ENCODE results near the gene COQ2. TPM values are rescaled to one million over a fixed set of nuclear protein-coding genes. Genes with fewer than 3 reads are reported as not detected.

The COQ2 gene
- total and polyA plus RNA-seq, 12 donors = 10.5 to 32.8 (median 25.9) TPM

DNA sequence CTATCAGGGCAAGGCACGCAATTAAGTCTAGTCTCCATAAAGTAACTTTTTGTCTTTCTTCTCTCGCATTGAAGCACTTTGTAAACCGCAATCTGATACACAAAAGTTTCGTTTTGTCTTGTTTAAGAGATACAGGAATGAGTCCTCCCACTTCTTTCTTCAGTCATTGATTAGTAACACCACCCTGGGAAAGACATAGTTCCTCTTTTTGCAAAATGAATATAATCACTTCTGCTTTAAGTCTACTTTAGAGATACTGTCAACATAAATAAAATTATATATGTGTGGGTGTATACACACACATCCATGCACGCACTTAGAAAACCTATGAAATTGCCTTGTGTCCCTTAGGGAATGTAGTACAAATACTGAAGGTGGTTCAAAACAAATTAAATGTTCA is 11.7 kb downstream of the COQ2 start:
- Histone ChIP-seq H3K9me3 (no peaks in the 10 kb centered on the region), H3K4me1 (peaks cover 0 to 14% (median 0%) of the 10 kb centered on the region in 9 donors), H3K4me3 (no peak overlapping the region), H3K27ac (no peak overlapping the region), H3K36me3 (peaks cover 0 to 73% (median 9%) of the 10 kb centered on the region in 9 donors), H3K27me3 (no peaks in the 10 kb centered on the region)
- intact Hi-C loops (cut with DNase I) = no loop called here
- TF ChIP-seq, protein P1, sequence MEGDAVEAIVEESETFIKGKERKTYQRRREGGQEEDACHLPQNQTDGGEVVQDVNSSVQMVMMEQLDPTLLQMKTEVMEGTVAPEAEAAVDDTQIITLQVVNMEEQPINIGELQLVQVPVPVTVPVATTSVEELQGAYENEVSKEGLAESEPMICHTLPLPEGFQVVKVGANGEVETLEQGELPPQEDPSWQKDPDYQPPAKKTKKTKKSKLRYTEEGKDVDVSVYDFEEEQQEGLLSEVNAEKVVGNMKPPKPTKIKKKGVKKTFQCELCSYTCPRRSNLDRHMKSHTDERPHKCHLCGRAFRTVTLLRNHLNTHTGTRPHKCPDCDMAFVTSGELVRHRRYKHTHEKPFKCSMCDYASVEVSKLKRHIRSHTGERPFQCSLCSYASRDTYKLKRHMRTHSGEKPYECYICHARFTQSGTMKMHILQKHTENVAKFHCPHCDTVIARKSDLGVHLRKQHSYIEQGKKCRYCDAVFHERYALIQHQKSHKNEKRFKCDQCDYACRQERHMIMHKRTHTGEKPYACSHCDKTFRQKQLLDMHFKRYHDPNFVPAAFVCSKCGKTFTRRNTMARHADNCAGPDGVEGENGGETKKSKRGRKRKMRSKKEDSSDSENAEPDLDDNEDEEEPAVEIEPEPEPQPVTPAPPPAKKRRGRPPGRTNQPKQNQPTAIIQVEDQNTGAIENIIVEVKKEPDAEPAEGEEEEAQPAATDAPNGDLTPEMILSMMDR (IDR thresholded peaks at IDR 0.05) = no peak
- WGBS, 2 donors = 94 to 96% methylated on average over 5 of the region's 5 CpGs
- DNase-seq (no peak), ATAC-seq (no peak)

GRCh38 chr4:83269256-83269655 is 15.3 kb downstream of the COQ2 start:
- no peaks in the 10 kb centered on the region for H3K27me3 ChIP-seq
- ATAC-seq = no peak
- TF ChIP-seq, protein P1 (IDR thresholded peaks at IDR 0.05) = no peak
- WGBS, 2 donors = 91 to 93% methylated on average over 1 of the region's 1 CpG
- H3K27ac ChIP-seq = no peak overlapping the region
- H3K36me3 ChIP-seq = peaks cover 0 to 95% (median 9%) of the 10 kb centered on the region in 9 donors
- H3K4me3 ChIP-seq = no peak overlapping the region
- H3K9me3 ChIP-seq = no peaks in the 10 kb centered on the region
- intact Hi-C loops (cut with DNase I) = no loop called here
- H3K4me1 ChIP-seq = peaks cover 0 to 30% (median 0%) of the 10 kb centered on the region in 9 donors
- no peak for DNase-seq

GRCh38 chr4:83268491-83268890 is 16.1 kb downstream of the COQ2 start:
- Histone ChIP-seq H3K4me1 (peaks cover 0 to 30% (median 0%) of the 10 kb centered on the region in 9 donors), H3K9me3 (no peaks in the 10 kb centered on the region), H3K27me3 (no peaks in the 10 kb centered on the region), H3K4me3 (no peak overlapping the region), H3K27ac (no peak overlapping the region), H3K36me3 (peaks cover 0 to 96% (median 9%) of the 10 kb centered on the region in 9 donors)
- ATAC-seq (no peak), DNase-seq (no peak)
- intact Hi-C loops (cut with DNase I) = no loop called here
- TF ChIP-seq, protein P1 (IDR thresholded peaks at IDR 0.05) = no peak
- WGBS, 2 donors = 47 to 50% methylated on average over 2 of the region's 2 CpGs

GRCh38 chr4:83267830-83268475 is 16.6 kb downstream of the COQ2 start:
- Histone ChIP-seq H3K9me3 (no peaks in the 10 kb centered on the region), H3K4me1 (peaks cover 0 to 28% (median 0%) of the 10 kb centered on the region in 9 donors), H3K27ac (no peak overlapping the region), H3K36me3 (peaks cover 0 to 96% (median 9%) of the 10 kb centered on the region in 9 donors), H3K4me3 (no peak overlapping the region), H3K27me3 (no peaks in the 10 kb centered on the region)
- intact Hi-C loops (cut with DNase I) = no loop called here
- TF ChIP-seq, protein P1 (IDR thresholded peaks at IDR 0.05) = no peak
- no peak for ATAC-seq
- 96 to 98% methylated on average over 3 of the region's 3 CpGs for WGBS, 2 donors
- DNase-seq = no peak
